ENCODE data around the gene SLC25A30.
"Not testable (repeated sequence)": the region's sequence is repeated elsewhere in the genome, so short reads cannot be mapped to it uniquely, and the experiment has no call there.

The SLC25A30 gene

DNA sequence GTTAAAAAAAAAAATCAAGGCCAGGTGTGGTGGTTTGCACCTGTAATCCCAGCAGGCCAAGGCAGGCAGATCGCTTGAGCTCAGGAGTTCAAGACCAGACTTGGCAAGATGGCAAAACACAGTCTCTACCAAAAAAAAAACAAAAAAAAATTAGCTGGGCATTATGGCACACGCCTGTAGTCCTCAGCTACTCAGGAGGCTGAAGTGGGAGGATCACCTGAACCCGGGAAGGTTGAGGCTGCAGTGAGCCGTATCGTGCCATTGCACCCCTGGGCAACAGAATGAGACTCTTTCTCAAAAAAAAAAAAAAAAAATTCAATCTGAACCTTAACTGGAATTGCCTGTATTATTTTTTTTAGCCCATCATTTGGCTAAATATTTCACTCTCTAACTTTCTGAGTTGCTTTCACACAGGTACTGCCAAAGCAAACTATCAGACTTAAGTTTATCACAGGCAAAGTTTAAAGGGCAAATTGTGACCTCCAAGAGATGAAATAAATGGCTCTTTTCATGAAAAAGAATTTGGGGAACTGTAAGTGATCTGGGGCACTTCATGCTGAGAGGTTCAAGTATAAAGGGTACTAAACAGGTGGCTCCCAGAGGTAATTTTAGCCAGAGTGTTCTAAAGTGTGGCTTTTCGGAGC lies 14.7 kb upstream of the SLC25A30 start:
- Histone ChIP-seq H3K27me3 (ENCODE audit: insufficient read depth, poor library complexity, severe bottlenecking) (no peaks in the 10 kb centered on the region), H3K4me3 (replicated peaks; ENCODE audit: insufficient read depth, low read length) (no peak overlapping the region), H3K27ac (replicated peaks) (no peak overlapping the region)
- no peak for DNase-seq (ENCODE audit: low read depth in 1 of 2, low spot score in 1 of 2)
- TF ChIP-seq, protein P1, sequence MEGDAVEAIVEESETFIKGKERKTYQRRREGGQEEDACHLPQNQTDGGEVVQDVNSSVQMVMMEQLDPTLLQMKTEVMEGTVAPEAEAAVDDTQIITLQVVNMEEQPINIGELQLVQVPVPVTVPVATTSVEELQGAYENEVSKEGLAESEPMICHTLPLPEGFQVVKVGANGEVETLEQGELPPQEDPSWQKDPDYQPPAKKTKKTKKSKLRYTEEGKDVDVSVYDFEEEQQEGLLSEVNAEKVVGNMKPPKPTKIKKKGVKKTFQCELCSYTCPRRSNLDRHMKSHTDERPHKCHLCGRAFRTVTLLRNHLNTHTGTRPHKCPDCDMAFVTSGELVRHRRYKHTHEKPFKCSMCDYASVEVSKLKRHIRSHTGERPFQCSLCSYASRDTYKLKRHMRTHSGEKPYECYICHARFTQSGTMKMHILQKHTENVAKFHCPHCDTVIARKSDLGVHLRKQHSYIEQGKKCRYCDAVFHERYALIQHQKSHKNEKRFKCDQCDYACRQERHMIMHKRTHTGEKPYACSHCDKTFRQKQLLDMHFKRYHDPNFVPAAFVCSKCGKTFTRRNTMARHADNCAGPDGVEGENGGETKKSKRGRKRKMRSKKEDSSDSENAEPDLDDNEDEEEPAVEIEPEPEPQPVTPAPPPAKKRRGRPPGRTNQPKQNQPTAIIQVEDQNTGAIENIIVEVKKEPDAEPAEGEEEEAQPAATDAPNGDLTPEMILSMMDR (IDR thresholded peaks at IDR 0.05; ENCODE audit: insufficient read depth, low read length), result no peak
- TF ChIP-seq GABPA (IDR thresholded peaks at IDR 0.05; ENCODE audit: low read depth) (no peak), POLR2AphosphoS5 (IDR thresholded peaks at IDR 0.05; ENCODE audit: low read depth) (no peak), SPI1 (IDR thresholded peaks at IDR 0.05; ENCODE audit: borderline replicate concordance, low read depth) (no peak)
- TF ChIP-seq, protein P2, sequence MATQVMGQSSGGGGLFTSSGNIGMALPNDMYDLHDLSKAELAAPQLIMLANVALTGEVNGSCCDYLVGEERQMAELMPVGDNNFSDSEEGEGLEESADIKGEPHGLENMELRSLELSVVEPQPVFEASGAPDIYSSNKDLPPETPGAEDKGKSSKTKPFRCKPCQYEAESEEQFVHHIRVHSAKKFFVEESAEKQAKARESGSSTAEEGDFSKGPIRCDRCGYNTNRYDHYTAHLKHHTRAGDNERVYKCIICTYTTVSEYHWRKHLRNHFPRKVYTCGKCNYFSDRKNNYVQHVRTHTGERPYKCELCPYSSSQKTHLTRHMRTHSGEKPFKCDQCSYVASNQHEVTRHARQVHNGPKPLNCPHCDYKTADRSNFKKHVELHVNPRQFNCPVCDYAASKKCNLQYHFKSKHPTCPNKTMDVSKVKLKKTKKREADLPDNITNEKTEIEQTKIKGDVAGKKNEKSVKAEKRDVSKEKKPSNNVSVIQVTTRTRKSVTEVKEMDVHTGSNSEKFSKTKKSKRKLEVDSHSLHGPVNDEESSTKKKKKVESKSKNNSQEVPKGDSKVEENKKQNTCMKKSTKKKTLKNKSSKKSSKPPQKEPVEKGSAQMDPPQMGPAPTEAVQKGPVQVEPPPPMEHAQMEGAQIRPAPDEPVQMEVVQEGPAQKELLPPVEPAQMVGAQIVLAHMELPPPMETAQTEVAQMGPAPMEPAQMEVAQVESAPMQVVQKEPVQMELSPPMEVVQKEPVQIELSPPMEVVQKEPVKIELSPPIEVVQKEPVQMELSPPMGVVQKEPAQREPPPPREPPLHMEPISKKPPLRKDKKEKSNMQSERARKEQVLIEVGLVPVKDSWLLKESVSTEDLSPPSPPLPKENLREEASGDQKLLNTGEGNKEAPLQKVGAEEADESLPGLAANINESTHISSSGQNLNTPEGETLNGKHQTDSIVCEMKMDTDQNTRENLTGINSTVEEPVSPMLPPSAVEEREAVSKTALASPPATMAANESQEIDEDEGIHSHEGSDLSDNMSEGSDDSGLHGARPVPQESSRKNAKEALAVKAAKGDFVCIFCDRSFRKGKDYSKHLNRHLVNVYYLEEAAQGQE (IDR thresholded peaks at IDR 0.05; ENCODE audit: insufficient replicate concordance, low read depth), result no peak

DNA sequence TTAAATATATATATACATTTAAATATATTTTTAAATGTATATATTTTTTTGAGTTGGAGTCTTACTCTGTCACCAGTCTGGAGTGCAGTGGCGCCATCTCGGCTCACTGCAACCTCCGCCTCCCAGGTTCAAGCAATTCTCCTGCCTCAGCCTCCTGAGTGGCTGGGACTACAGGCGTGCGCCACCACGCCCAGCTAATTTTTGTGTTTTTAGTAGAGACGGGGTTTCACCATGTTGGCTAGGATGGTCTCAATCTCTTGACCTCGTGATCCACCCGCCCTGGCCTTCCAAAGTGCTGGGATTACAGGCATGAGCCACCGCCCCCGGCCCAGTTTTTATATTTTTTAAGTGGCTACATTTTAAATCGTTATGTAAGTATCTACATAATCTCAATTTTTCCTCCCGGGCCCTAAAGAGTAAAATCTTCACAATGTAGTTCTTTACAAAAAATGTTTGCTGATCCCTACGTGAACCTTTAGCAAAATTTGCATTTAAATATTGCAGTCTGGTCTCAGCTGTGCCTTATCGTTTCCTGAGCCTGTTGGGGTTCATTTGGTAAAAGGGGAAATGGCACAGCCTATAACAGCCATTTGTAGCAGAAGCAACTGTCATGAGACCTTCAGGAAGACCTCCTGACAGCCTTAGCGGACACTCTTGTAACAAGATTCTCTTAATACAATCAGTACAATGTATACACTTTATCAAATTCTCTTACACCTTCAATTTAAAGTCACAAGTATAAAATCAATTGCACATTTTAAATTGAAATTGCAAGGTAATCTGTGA lies 8.1 kb upstream of the SLC25A30 start:
- peak overlapping the region; percentile 14; the same call in 1 of the 2 replicates for H3K27ac ChIP-seq (replicated peaks)
- H3K27me3 ChIP-seq (ENCODE audit: insufficient read depth, poor library complexity, severe bottlenecking); H3K4me3 ChIP-seq (replicated peaks; ENCODE audit: insufficient read depth, low read length): not testable (repeated sequence)
- DNase-seq (ENCODE audit: low read depth in 1 of 2, low spot score in 1 of 2), result peak in 1 of 2 experiments; percentile 30
- peak; percentile 75 for TF ChIP-seq SPI1 (IDR thresholded peaks at IDR 0.05; ENCODE audit: borderline replicate concordance, low read depth)

DNA sequence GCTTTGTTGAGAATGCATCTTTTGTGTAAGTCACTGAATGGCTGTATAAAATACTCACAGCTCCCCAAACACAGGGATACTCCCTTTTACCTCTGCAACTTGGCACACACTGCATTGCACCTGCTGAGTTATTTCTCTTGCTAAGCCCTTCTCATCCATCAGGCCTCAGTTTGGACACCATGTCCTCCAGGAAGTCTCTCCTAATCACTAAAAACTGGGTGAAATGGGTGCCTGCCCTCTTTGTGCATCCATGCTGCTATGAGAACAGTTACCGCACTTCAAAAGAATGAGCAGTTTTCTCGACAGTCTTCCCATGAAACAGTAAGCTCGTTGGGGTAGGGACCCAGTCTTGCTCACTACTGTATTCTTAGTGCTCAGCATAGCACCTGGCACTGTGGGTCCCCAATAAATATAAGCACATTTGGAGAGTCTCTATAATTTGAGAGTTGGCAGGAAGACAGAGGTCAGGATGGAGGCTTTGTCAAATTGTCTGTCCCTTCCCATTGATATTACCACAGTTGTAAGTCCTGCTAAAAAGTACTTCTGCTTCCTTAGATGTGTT lies 4.6 kb upstream of the SLC25A30 start:
- H3K27ac ChIP-seq (replicated peaks), result no peak overlapping the region
- H3K4me3 ChIP-seq (replicated peaks; ENCODE audit: insufficient read depth, low read length), result no peak overlapping the region
- no peak for DNase-seq (ENCODE audit: low read depth in 1 of 2, low spot score in 1 of 2)
- no peaks in the 10 kb centered on the region for H3K27me3 ChIP-seq (ENCODE audit: insufficient read depth, poor library complexity, severe bottlenecking)
- no peak for TF ChIP-seq GABPA (IDR thresholded peaks at IDR 0.05; ENCODE audit: low read depth)
- no peak for TF ChIP-seq POLR2AphosphoS5 (IDR thresholded peaks at IDR 0.05; ENCODE audit: low read depth)
- TF ChIP-seq SPI1 (IDR thresholded peaks at IDR 0.05; ENCODE audit: borderline replicate concordance, low read depth), result no peak
- TF ChIP-seq, protein P1 (IDR thresholded peaks at IDR 0.05; ENCODE audit: insufficient read depth, low read length), result no peak
- TF ChIP-seq, protein P2 (IDR thresholded peaks at IDR 0.05; ENCODE audit: insufficient replicate concordance, low read depth), result no peak

DNA sequence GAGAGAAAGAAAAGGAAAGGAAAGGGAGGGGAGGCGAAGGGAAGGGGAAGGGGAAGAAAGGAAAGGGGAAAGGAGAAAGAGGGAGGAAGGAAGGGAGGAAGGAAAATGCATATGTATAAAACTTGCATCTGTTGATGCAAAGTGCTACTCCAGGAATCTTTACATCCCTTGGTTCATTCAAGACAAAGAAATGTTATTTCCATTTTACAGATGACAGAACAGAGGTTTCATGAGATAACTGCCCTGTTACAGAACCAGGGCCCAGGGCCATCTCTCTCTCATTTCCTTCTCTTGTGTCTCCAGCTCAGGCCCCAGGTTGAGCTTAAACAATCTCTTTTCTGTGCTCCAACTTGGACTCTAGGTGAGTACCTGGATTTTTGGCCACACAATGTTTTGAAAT lies 1.8 kb upstream of the SLC25A30 start:
- no peak overlapping the region for H3K27ac ChIP-seq (replicated peaks)
- no peaks in the 10 kb centered on the region for H3K27me3 ChIP-seq (ENCODE audit: insufficient read depth, poor library complexity, severe bottlenecking)
- TF ChIP-seq, protein P2 (IDR thresholded peaks at IDR 0.05; ENCODE audit: insufficient replicate concordance, low read depth), result no peak
- TF ChIP-seq GABPA (IDR thresholded peaks at IDR 0.05; ENCODE audit: low read depth) (no peak), SPI1 (IDR thresholded peaks at IDR 0.05; ENCODE audit: borderline replicate concordance, low read depth) (no peak), POLR2AphosphoS5 (IDR thresholded peaks at IDR 0.05; ENCODE audit: low read depth) (no peak)
- TF ChIP-seq, protein P1 (IDR thresholded peaks at IDR 0.05; ENCODE audit: insufficient read depth, low read length), result no peak
- no peak overlapping the region for H3K4me3 ChIP-seq (replicated peaks; ENCODE audit: insufficient read depth, low read length)
- DNase-seq (ENCODE audit: low read depth in 1 of 2, low spot score in 1 of 2), result no peak

DNA sequence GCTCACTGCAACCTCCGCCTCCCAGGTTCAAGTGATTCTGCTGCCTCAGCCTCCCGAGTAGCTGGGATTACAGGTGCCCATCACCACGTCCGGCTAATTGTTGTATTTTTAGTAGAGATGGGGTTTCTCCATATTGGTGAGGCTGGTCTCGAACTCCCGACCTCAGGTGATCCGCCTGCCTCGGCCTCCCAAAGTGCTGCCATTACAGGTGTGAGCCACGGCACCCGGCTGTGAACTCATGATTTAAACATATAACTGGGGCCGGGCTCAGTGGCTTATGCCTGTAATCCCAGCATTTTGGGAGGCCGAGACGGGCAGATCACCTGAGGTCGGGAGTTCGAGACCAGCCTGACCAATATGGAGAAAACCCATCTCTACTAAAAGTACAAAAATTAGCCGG lies 1.2 kb upstream of the SLC25A30 start:
- not testable (repeated sequence) for H3K27ac ChIP-seq (replicated peaks); H3K4me3 ChIP-seq (replicated peaks; ENCODE audit: insufficient read depth, low read length); DNase-seq (ENCODE audit: low read depth in 1 of 2, low spot score in 1 of 2); H3K27me3 ChIP-seq (ENCODE audit: insufficient read depth, poor library complexity, severe bottlenecking)

Measured in HL-60 (cell line).